HG02763 (cell line): ENCODE results near the gene TMBIM4.
"Not testable (repeated sequence)": the region's sequence is repeated elsewhere in the genome, so short reads cannot be mapped to it uniquely, and the experiment has no call there.

ENCODE experiments used
- ATAC-seq: cut with Tn5 transposase; IDR thresholded peaks from one replicate; pipeline ENCODE4 v1.9.1; 2021; ENCODE audit warnings: mild to moderate bottlenecking, moderate library complexity; ENCODE audit not compliant: unreplicated experiment

The TMBIM4 gene

GRCh38 chr12:66187036-66187435, 17.2 kb upstream of the TMBIM4 start:
- ATAC-seq, result no peak

- ATAC-seq, result not testable (repeated sequence)
These were observed 15.0 kb upstream of the TMBIM4 start for GRCh38 chr12:66184822-66185221.

GRCh38 chr12:66182956-66183355, 13.2 kb upstream of the TMBIM4 start:
- no peak for ATAC-seq

- no peak for ATAC-seq
These were observed 6.5 kb upstream of the TMBIM4 start for GRCh38 chr12:66176105-66176900.

- ATAC-seq, result not testable (repeated sequence)
These were observed 4.9 kb upstream of the TMBIM4 start for GRCh38 chr12:66174391-66175325.

- ATAC-seq, result no peak
These were observed 810 bp upstream of the TMBIM4 start for GRCh38 chr12:66170606-66171005.

GRCh38 chr12:66168410-66168809, 1.4 kb downstream of the TMBIM4 start:
- ATAC-seq, result no peak

GRCh38 chr12:66166561-66166960, 3.2 kb downstream of the TMBIM4 start:
- ATAC-seq, result no peak

- no peak for ATAC-seq
These were observed 4.7 kb downstream of the TMBIM4 start for GRCh38 chr12:66165141-66165540.

- ATAC-seq, result no peak
These were observed 5.4 kb downstream of the TMBIM4 start for GRCh38 chr12:66164349-66164821.

GRCh38 chr12:66163289-66163688, 6.5 kb downstream of the TMBIM4 start:
- no peak for ATAC-seq

GRCh38 chr12:66162701-66163100, 7.1 kb downstream of the TMBIM4 start:
- ATAC-seq, result no peak

- no peak for ATAC-seq
These were observed 9.1 kb downstream of the TMBIM4 start for GRCh38 chr12:66160704-66161103.

GRCh38 chr12:66159123-66159522, 10.7 kb downstream of the TMBIM4 start:
- no peak for ATAC-seq

- no peak for ATAC-seq
These were observed 13.1 kb downstream of the TMBIM4 start for GRCh38 chr12:66156654-66157053.

GRCh38 chr12:66154776-66155175, 15.0 kb downstream of the TMBIM4 start:
- no peak for ATAC-seq

- no peak for ATAC-seq
These were observed 17.1 kb downstream of the TMBIM4 start for GRCh38 chr12:66152732-66153131.

- ATAC-seq, result no peak
These were observed 19.9 kb downstream of the TMBIM4 start for GRCh38 chr12:66149702-66150398.

- ATAC-seq, result no peak
These were observed 24.7 kb downstream of the TMBIM4 start for GRCh38 chr12:66144791-66145754.

GRCh38 chr12:66143868-66144267, 25.9 kb downstream of the TMBIM4 start:
- ATAC-seq, result no peak
